ENCODE results near the gene EDIL3. TPM values are rescaled to one million over a fixed set of nuclear protein-coding genes. Genes with fewer than 3 reads are reported as not detected.

EDIL3 gene
- total and polyA plus RNA-seq, 4 donors, result 8.3 to 66.0 (median 11.0) TPM

DNA sequence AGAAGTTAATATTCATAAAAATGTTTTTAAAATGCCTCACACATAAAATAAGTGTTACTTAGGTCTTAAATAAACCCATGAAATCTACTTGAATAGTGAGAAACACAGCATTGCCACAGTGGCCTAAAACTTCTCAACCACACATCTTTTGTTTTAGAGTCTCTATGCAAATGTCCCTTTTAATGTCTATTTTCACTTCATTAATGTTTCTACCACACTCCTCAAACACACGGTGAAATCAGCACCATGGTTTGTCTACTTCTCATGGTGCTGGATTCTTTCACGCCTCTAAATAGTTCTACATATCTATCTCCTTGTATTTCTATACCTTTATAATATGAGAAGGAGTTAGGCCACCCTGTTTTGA lies 111.2 kb downstream of the EDIL3 start:
- H3K4me1 ChIP-seq (ENCODE audit: control insufficient read depth in 5 of 5, insufficient read depth in 5 of 5, low read length in 5 of 5), result peaks cover 0 to 5% (median 0%) of the 10 kb centered on the region in 5 donors
- ATAC-seq (ENCODE audit: insufficient read depth, low FRiP score), result no peak
- H3K27me3 ChIP-seq (ENCODE audit: control insufficient read depth in 3 of 3, insufficient read depth in 3 of 3, low read length in 2 of 3), result no peaks in the 10 kb centered on the region
- 82 to 84% methylated on average over 2 of the region's 2 CpGs for WGBS, 2 donors
- no peak overlapping the region for H3K27ac ChIP-seq (ENCODE audit: low read depth in 1 of 2, low read length in 1 of 2)
- H3K36me3 ChIP-seq (ENCODE audit: control insufficient read depth in 4 of 4, insufficient read depth in 4 of 4, low read length in 4 of 4), result no peaks in the 10 kb centered on the region
- H3K9me3 ChIP-seq (ENCODE audit: control insufficient read depth in 4 of 4, insufficient read depth in 3 of 4, low read length in 3 of 4), result no peaks in the 10 kb centered on the region
- no peak for DNase-seq
- H3K9ac ChIP-seq (ENCODE audit: insufficient read depth in 1 of 2, low read length in 2 of 2), result no peak overlapping the region
- TF ChIP-seq, protein P1, sequence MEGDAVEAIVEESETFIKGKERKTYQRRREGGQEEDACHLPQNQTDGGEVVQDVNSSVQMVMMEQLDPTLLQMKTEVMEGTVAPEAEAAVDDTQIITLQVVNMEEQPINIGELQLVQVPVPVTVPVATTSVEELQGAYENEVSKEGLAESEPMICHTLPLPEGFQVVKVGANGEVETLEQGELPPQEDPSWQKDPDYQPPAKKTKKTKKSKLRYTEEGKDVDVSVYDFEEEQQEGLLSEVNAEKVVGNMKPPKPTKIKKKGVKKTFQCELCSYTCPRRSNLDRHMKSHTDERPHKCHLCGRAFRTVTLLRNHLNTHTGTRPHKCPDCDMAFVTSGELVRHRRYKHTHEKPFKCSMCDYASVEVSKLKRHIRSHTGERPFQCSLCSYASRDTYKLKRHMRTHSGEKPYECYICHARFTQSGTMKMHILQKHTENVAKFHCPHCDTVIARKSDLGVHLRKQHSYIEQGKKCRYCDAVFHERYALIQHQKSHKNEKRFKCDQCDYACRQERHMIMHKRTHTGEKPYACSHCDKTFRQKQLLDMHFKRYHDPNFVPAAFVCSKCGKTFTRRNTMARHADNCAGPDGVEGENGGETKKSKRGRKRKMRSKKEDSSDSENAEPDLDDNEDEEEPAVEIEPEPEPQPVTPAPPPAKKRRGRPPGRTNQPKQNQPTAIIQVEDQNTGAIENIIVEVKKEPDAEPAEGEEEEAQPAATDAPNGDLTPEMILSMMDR (IDR thresholded peaks at IDR 0.05; ENCODE audit: control extremely low read depth, extremely low read depth), result no peak
- H3K4me3 ChIP-seq, result no peak overlapping the region

DNA sequence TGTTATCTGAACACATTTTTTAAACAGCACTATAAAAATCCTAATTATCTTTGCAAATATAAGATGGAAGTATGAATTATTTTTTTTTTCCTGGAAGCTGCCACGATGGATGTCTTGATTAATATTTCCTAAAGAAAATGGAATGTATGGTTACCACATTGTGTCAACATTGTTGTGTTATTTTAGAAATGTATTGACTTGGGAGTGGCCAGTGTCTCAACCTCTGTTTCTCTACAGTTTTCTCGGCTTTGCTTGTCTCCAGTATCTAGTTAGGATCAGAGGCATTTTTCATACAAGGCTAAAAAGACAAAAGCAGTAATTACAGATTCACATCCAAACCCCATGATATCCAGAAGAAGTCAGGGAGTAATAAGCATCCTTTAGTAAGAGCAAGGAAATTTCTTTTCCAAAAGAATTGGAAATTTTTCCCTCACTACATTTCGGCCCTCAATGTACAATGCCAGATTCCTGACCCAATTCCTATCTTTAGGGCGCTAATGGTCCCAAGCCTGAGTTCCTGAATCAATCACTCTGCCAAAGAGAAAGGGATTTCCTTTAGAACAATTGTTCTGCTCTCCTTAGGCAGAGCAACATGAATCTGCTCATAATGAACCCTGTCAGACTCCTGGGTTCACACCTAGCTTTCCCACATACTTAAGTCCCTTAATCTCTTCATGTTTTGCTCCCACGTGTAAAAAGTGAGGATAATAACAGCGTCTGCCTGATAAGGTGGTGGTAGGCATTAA lies 111.7 kb downstream of the EDIL3 start:
- no peak for DNase-seq
- TF ChIP-seq, protein P1 (IDR thresholded peaks at IDR 0.05; ENCODE audit: control extremely low read depth, extremely low read depth), result no peak
- 56 to 68% methylated on average over 6 of the region's 6 CpGs for WGBS, 2 donors
- Histone ChIP-seq H3K9ac (ENCODE audit: insufficient read depth in 1 of 2, low read length in 2 of 2) (no peak overlapping the region), H3K27ac (ENCODE audit: low read depth in 1 of 2, low read length in 1 of 2) (no peak overlapping the region), H3K27me3 (ENCODE audit: control insufficient read depth in 3 of 3, insufficient read depth in 3 of 3, low read length in 2 of 3) (no peaks in the 10 kb centered on the region), H3K4me3 (no peak overlapping the region), H3K9me3 (ENCODE audit: control insufficient read depth in 4 of 4, insufficient read depth in 3 of 4, low read length in 3 of 4) (no peaks in the 10 kb centered on the region), H3K4me1 (ENCODE audit: control insufficient read depth in 5 of 5, insufficient read depth in 5 of 5, low read length in 5 of 5) (peaks cover 0 to 5% (median 0%) of the 10 kb centered on the region in 5 donors), H3K36me3 (ENCODE audit: control insufficient read depth in 4 of 4, insufficient read depth in 4 of 4, low read length in 4 of 4) (no peaks in the 10 kb centered on the region)
- no peak for ATAC-seq (ENCODE audit: insufficient read depth, low FRiP score)

DNA sequence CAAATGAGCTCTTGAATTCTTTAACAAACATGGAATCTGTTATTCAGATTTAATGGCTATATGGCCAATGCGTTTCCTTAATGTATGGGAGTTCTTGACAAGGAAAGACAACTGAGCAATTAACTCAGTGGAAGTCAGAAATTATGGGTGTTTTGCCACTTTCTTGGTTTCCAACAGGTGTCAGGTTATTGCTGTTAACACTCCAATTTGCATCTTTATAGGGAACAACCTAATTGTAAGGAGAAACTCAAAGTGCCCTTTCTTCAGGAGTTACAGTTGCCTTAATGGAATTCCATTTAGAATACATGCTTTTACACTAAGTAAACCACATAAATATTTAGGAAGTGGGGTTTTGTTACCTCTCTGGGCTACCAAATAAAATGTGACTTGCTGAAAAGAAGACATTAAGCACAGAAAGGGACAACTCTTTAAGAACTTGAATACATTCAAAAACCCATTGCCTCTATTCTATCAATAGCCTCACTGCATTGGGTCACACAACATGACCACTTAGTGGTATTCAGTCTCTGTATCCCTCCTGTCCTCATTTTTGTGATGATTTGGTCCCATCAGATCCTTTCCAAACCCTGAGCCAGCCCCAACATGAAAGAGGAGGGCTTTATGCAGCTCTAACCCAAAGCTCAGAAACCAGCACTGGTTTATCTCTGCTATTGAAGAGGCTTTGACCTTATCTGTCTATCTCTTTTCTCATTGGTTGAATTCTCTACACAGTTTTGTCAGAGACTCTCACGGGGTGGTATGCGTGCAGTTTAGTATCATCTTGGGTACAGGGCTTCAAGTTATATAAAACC lies 118.7 kb downstream of the EDIL3 start:
- no peaks in the 10 kb centered on the region for H3K36me3 ChIP-seq (ENCODE audit: control insufficient read depth in 4 of 4, insufficient read depth in 4 of 4, low read length in 4 of 4)
- H3K9ac ChIP-seq (ENCODE audit: insufficient read depth in 1 of 2, low read length in 2 of 2), result no peak overlapping the region
- 86 to 94% methylated on average over 3 of the region's 3 CpGs for WGBS, 2 donors
- no peaks in the 10 kb centered on the region for H3K9me3 ChIP-seq (ENCODE audit: control insufficient read depth in 4 of 4, insufficient read depth in 3 of 4, low read length in 3 of 4)
- no peaks in the 10 kb centered on the region for H3K4me1 ChIP-seq (ENCODE audit: control insufficient read depth in 5 of 5, insufficient read depth in 5 of 5, low read length in 5 of 5)
- H3K27ac ChIP-seq (ENCODE audit: low read depth in 1 of 2, low read length in 1 of 2), result no peak overlapping the region
- no peak overlapping the region for H3K4me3 ChIP-seq
- ATAC-seq (ENCODE audit: insufficient read depth, low FRiP score) (no peak), DNase-seq (no peak)
- TF ChIP-seq, protein P1 (IDR thresholded peaks at IDR 0.05; ENCODE audit: control extremely low read depth, extremely low read depth), result no peak
- H3K27me3 ChIP-seq (ENCODE audit: control insufficient read depth in 3 of 3, insufficient read depth in 3 of 3, low read length in 2 of 3), result no peaks in the 10 kb centered on the region

Data from lung (tissue), 12 donors.